K562 (cell line): ENCODE measurements around the gene SEC14L3. TPM values are rescaled to one million over a fixed set of nuclear protein-coding genes. Genes with fewer than 3 reads are reported as not detected.

Experiments used
- ATAC-seq: fragments of 200-7000 bp; cut with Tn5 transposase; 3 replicates; pipeline ENCODE4 v1.9.1; 2020; ENCODE audit warnings: moderate library complexity
- BruUV-seq: library from RNA; stranded (reverse); fragments of 400-500 nt; replicated peaks from 2 replicates; lab custom pipeline; 2021; lab: Mats Ljungman, UMichigan
- CTCF ChIA-PET: fragments of 300-600 bp; formaldehyde crosslinking; extraction: SDS; loops from one replicate; lab custom pipeline; 2021; ENCODE audit warnings: low intra/inter-chr PET ratio; lab: Yijun Ruan, JAX
- POLR2A ChIA-PET: fragments of 300-600, 350-650 bp; sonication (Branson Sonifier 250); formaldehyde crosslinking; extraction: SDS; loops from one replicate; lab custom pipeline; 2021; ENCODE audit warnings: antibody characterized with exemption, inconsistent platforms; lab: Yijun Ruan, JAX
- DNase-seq, 4 experiments: peaks; one replicate each; pipeline versions ENCODE4 v3.0.0 to v3.0.0-alpha.2; 2011 to 2018; ENCODE audit warnings: low spot score in 3 of 4, mixed read lengths in 3 of 4; ENCODE audit errors: extremely low read depth in 1 of 4
- FAIRE-seq: peaks from 2 replicates; lab custom pipeline; 2011; peaks lifted over from hg19 to GRCh38; lab: Jason Lieb, UNC
- H2AFZ ChIP-seq: 2 replicates; pipeline ENCODE4 v1.6.0; 2011; ENCODE audit warnings: low read depth, low read length, control low read depth, inconsistent platforms
- H3K27ac ChIP-seq: fragments of 200-600 bp; 3 replicates; pipeline ENCODE4 v1.8.0; 2011; ENCODE audit warnings: low read depth, mild to moderate bottlenecking, control low read depth, inconsistent platforms, low read length, moderate library complexity, mixed read lengths; ENCODE audit errors: extremely low read depth
- H3K27me3 ChIP-seq, 2 experiments: fragments of 300-600 bp in 1 of 2; 2 replicates in 1 of 2; 3 replicates in 1 of 2; pipeline versions ENCODE4 v1.6.0 to v1.8.0; 2011; ENCODE audit warnings: inconsistent platforms in 2 of 2, low read length in 2 of 2, mild to moderate bottlenecking in 1 of 2, mixed read lengths in 1 of 2, moderate library complexity in 1 of 2; ENCODE audit not compliant: control insufficient read depth in 2 of 2, insufficient read depth in 2 of 2
- H3K36me3 ChIP-seq: fragments of 300-600 bp; 3 replicates; pipeline ENCODE4 v1.8.0; 2011; ENCODE audit warnings: mild to moderate bottlenecking, low read length, inconsistent platforms; ENCODE audit not compliant: control insufficient read depth, insufficient read depth
- H3K4me1 ChIP-seq, 2 experiments: fragments of 200-600 bp in 1 of 2; replicated peaks in 1 of 2; 2 replicates in 1 of 2; 3 replicates in 1 of 2; pipeline versions ENCODE4 v1.5.1 to v1.8.0; 2011; ENCODE audit warnings: inconsistent platforms in 2 of 2, low read length in 2 of 2, mild to moderate bottlenecking in 1 of 2, mixed read lengths in 1 of 2, moderate library complexity in 1 of 2; ENCODE audit not compliant: control insufficient read depth in 2 of 2, insufficient read depth in 2 of 2
- H3K4me2 ChIP-seq: 2 replicates; pipeline ENCODE4 v1.6.1; 2011; ENCODE audit warnings: low read length, control low read depth, inconsistent platforms, mixed read lengths; ENCODE audit not compliant: insufficient read depth
- H3K4me3 ChIP-seq: fragments of 200-600 bp; sonication (generic), shearing (Covaris generic); 2 replicates; pipeline ENCODE4 v1.5.1; 2016; ENCODE audit warnings: control low read depth, inconsistent platforms
- H3K79me2 ChIP-seq: fragments of 200-600 bp; 3 replicates; pipeline ENCODE4 v1.8.0; 2011; ENCODE audit warnings: low read length, inconsistent platforms; ENCODE audit not compliant: control insufficient read depth, insufficient read depth
- H3K9ac ChIP-seq, 2 experiments: 2 replicates each; pipeline versions ENCODE4 v1.6.0 to v1.6.1; 2011; ENCODE audit warnings: low read depth in 2 of 2, low read length in 2 of 2, control low read depth in 1 of 2, inconsistent platforms in 1 of 2, mild to moderate bottlenecking in 1 of 2, mixed read lengths in 1 of 2; ENCODE audit not compliant: insufficient read depth in 1 of 2
- H3K9me1 ChIP-seq: one replicate; pipeline ENCODE4 v1.6.0; 2011; ENCODE audit warnings: inconsistent platforms, mild to moderate bottlenecking, low read length, moderate library complexity; ENCODE audit not compliant: control insufficient read depth, insufficient read depth
- H3K9me3 ChIP-seq: replicated peaks from 2 replicates; pipeline ENCODE4 v1.5.1; 2011; ENCODE audit warnings: low read depth, low read length, inconsistent platforms; ENCODE audit not compliant: control insufficient read depth, insufficient read depth
- H4K20me1 ChIP-seq: replicated peaks from 2 replicates; pipeline ENCODE4 v1.6.1; 2011; ENCODE audit warnings: low read length, inconsistent platforms, mixed read lengths; ENCODE audit not compliant: control insufficient read depth, insufficient read depth
- NFRKB ChIP-seq: fragments of 450-650 bp; IDR thresholded peaks from 2 replicates; pipeline ENCODE4 v1.6.1; 2016; ENCODE audit warnings: low read depth
- RFX1 ChIP-seq: fragments of 450-650 bp; IDR thresholded peaks from 2 replicates; pipeline ENCODE4 v1.6.1; 2016; ENCODE audit warnings: mild to moderate bottlenecking, moderate library complexity
- ZFP36 ChIP-seq: fragments of 150-350 bp; IDR thresholded peaks from 2 replicates; pipeline ENCODE4 v1.6.1; 2018; ENCODE audit warnings: low read length, low read depth; ENCODE audit not compliant: partially characterized antibody
- WGBS: fragments of 100-300 bp; shearing (Covaris generic); methylation state at CpG from one replicate; pipeline ENCODE4 v1.1.6; 2016; ENCODE audit warnings: low coverage, mixed read lengths; ENCODE audit not compliant: insufficient coverage; ENCODE audit errors: missing lambda C conversion rate; 5-methylcytosine and 5-hydroxymethylcytosine counted together
- in situ Hi-C: fragments of 300-500 bp; cut with MboI; formaldehyde crosslinking; loops from 4 replicates; pipeline ENCODE4 v1.15.0; 2018; ENCODE audit warnings: inconsistent platforms, mixed read lengths
- intact Hi-C: fragments of 100-400 bp; cut with micrococcal nuclease; formaldehyde crosslinking; loops from 2 replicates; pipeline ENCODE4 v1.14.2; 2022
- polyA plus RNA-seq, 8 experiments: library from polyadenylated mRNA; depleted of rRNA in 4 of 8; stranded (reverse) in 5 of 8; unstranded in 3 of 8; fragments of >200 nt; fragmentation: Nextera tagmentation in 2 of 8; fragmentation: Illumina TruSeq in 1 of 8; extraction: Ambion mirVana in 2 of 8; extraction: Trizol in 1 of 8; gene quantifications; 2 replicates each; pipeline versions ENCODE4 v1.2.1 to v1.2.3, GENCODE V29; 2011 to 2014; ENCODE audit warnings: inconsistent platforms in 1 of 8, missing spikeins in 1 of 8
- total RNA-seq, 7 experiments: library from RNA; depleted of rRNA in 6 of 7; stranded (reverse); fragments of >200 nt in 6 of 7; fragmentation: Illumina TruSeq in 2 of 7; extraction: Trizol in 2 of 7; gene quantifications; 2 replicates each; pipeline versions ENCODE4 v1.2.1 to v1.2.3, GENCODE V29; 2011 to 2021; ENCODE audit warnings: low replicate concordance in 1 of 7
- TF ChIP-seq, protein P1 (sequence below): sonication (generic); formaldehyde crosslinking; IDR thresholded peaks from 2 replicates; pipeline ENCODE4 v1.8.0; 2023; ENCODE audit warnings: mild to moderate bottlenecking, missing genetic modification reagents

SEC14L3 gene
- total and polyA plus RNA-seq, 9 of the 15 experiments (the other 6 are each of a cell fraction or from before 2014, with no cell fraction given) = not detected

DNA sequence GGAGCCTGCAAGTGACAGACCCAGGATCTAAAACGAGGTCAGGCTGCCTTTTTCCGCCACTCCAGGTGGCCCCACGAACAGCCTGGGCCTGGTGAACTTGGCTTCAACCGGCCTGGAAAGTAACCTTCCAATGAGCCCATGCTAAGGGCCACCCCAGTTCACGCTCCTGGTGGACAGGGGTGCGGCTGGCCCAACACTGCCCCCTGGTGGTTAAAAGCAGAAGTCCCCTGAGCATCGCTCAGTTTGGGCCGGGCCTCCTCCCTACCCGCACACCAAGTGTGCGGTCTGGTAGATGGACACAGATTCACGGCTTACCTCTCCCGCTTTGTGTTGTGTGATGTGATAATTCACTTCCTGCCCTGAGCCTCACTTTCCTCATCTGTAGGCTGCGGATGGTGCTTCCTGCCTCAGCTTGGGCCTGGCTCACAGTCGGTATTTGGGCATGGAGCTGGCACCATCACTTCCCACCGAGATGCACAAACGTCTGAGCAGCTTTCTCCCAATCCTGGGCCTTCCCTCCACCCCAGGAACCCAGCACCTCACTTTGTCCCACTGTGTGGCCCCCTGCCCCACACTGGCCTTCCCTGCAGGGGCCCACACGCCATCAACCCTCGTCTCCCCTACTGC, 13.7 kb upstream of the SEC14L3 start (continued):
- TF ChIP-seq, protein P1, sequence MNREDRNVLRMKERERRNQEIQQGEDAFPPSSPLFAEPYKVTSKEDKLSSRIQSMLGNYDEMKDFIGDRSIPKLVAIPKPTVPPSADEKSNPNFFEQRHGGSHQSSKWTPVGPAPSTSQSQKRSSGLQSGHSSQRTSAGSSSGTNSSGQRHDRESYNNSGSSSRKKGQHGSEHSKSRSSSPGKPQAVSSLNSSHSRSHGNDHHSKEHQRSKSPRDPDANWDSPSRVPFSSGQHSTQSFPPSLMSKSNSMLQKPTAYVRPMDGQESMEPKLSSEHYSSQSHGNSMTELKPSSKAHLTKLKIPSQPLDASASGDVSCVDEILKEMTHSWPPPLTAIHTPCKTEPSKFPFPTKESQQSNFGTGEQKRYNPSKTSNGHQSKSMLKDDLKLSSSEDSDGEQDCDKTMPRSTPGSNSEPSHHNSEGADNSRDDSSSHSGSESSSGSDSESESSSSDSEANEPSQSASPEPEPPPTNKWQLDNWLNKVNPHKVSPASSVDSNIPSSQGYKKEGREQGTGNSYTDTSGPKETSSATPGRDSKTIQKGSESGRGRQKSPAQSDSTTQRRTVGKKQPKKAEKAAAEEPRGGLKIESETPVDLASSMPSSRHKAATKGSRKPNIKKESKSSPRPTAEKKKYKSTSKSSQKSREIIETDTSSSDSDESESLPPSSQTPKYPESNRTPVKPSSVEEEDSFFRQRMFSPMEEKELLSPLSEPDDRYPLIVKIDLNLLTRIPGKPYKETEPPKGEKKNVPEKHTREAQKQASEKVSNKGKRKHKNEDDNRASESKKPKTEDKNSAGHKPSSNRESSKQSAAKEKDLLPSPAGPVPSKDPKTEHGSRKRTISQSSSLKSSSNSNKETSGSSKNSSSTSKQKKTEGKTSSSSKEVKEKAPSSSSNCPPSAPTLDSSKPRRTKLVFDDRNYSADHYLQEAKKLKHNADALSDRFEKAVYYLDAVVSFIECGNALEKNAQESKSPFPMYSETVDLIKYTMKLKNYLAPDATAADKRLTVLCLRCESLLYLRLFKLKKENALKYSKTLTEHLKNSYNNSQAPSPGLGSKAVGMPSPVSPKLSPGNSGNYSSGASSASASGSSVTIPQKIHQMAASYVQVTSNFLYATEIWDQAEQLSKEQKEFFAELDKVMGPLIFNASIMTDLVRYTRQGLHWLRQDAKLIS = no peak
- no peak for TF ChIP-seq ZFP36

- no peak overlapping the region for H3K9ac ChIP-seq
- peak; percentile 81 for TF ChIP-seq RFX1
- no peak for TF ChIP-seq NFRKB
- TF ChIP-seq, all 486 proteins: peak for 1
- ChIA-PET CTCF (interaction anchor here (0.6 kb wide), 1 partner anchor 37 kb away, joined by 3 read pairs; no protein-coding TSS in a partner anchor), POLR2A (no interaction called here)
- Histone ChIP-seq H3K79me2 (no peaks in the 10 kb centered on the region), H3K36me3 (no peaks in the 10 kb centered on the region), H3K9me3 (no peaks in the 10 kb centered on the region), H3K4me2 (no peak overlapping the region), H3K4me1 (peaks cover 0 to 8% of the 10 kb centered on the region in 2 experiments; a peak in 3 of 5 replicates), H2AFZ (no peak overlapping the region), H4K20me1 (no peaks in the 10 kb centered on the region), H3K27me3 (peaks cover 2 to 9% of the 10 kb centered on the region in 2 experiments; a peak in 2 of 5 replicates), H3K9me1 (no peaks in the 10 kb centered on the region), H3K27ac (no peak overlapping the region), H3K4me3 (no peak overlapping the region)
- 50% methylated on average over 1 of the region's 1 CpG for WGBS
- in situ Hi-C loops = loop anchor here (5.0 to 25.0 kb wide), 2 partner anchors 91 to 371 kb away; no protein-coding TSS in a partner anchor
- no peak for ATAC-seq
- FAIRE-seq = no peak
- no TSS peak for BruUV-seq
- no peak for DNase-seq
- intact Hi-C loops = no loop called here
Observed at GRCh38 chr22:30483169-30483568, 11.4 kb upstream of the SEC14L3 start.
